HG03095 (cell line): ENCODE measurements around the gene TTC21A.
A peak's percentile ranks its signal among the peaks of the same experiment; 100 is the strongest.

ENCODE experiments used
- ATAC-seq: cut with Tn5 transposase; IDR thresholded peaks from one replicate; pipeline ENCODE4 v1.9.1; 2021; ENCODE audit warnings: moderate library complexity; ENCODE audit not compliant: unreplicated experiment

Gene TTC21A

DNA sequence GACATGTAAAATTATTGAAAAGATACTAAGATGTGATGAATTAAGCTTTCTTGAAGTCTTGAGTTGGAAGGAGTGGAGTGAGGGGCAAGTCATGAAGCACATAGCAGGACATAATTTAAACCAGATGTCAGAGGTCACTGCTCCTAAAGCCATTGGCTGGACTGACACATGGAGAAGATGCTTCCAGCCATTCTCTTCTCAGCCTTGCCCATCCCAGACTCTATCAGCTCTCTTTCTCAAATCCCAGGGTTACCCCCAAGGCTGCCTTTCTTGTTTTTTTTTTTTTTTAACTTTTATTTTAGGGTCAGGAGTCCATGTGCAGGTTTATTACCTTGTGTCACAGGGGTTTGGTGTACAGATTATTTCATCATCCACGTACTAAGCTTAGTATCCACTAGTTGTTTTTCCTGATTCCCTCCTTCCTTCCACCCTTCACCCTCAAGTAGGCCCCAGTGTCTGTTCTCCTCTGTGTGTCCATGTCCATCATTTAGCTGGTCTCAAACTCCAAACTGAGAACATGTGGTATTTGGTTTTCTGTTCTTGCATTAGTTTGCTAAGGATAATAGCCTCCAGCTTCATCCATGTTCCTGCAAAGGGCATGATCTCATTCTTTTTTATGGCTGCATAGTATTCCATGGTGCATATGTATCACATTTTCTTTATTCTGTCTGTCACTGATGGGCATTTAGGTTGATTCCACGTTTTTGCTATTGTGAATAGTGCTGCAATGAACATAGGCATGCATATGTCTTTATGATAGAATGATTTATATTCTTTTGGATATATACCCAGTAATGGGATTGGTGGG is 66.0 kb downstream of the TTC21A start:
- ATAC-seq, result no peak

DNA sequence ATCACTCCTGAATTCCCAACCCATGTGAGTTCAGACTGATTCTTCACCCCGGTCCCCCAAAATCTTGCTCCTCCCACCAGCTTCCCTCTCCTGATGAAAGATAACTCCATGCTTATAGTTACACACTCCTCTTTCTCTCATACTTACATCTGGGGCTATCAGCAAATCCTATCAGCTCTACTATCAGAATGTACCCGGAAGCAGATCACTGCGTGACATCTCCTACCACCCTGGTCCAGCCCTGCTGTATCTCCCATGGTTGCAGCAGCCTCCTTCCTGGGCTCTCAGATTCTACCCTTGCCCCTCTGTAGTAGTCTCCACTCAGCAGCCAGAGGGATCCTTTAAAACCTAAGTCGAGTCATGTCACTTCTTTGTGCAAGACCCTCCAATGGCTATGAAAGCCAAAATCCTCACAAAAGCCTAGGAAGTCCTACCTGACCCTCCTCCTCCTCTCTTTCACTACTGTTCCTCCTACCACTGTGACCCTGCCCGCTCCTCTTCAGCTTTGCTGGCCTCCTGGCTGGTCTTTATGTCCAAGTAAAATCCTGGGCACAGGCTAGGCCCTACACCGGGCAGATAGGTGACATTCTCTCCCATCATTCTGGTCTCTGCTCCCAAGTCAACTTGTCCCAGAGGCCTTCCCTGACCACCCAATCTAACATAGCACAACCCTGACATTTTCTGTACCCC is 68.7 kb downstream of the TTC21A start:
- no peak for ATAC-seq

DNA sequence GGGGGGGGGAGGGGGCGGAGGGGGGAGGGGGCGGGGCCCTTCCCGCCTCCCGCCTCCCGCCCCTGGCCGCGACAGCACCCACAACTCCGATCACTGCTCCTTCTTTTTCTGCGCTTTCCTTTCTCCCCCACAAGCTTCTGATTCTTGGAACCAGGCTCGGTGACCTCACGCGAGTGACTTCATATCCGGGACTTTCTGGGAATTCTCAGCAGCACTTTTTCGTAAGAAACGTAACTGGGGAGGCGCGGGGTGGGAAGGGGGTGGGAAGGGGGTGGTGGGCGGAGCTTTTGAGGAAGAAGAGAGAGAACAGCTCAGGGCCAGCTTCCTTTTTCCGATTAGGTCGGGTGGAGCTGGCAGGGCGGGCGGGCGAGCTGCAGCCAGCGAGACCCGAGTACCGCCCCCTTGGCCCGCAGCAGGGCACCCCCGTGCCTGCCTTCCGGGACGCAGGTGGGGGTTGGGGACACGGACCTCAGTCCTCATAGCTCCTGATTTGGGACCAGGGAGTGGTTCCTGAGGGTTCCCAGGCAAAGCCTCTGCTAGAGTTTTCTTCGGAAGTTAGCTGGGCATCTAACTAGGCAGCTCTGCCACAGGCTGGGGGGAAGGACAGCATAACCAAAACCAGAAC is 70.3 kb downstream of the TTC21A start:
- peak; percentile 32 for ATAC-seq

DNA sequence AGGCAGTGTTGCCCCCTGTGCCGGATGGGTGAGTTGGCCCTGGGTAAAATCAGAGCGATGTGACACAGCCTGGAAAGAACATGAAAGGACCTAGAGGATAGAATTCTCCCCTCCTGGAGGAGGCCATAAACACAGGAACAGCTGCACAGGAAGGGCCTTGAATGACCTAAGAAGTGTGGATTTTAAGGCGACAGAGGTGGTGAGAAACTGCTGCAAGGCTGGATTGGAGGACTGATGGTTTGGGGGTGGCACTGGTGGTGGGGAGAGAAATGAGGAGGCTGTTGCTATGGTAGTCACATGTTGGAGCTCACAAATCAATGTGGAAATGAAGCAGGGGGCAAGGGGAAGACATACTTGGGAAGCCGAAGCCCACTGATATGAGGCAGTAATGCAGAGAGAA is 71.1 kb downstream of the TTC21A start:
- ATAC-seq, result no peak

DNA sequence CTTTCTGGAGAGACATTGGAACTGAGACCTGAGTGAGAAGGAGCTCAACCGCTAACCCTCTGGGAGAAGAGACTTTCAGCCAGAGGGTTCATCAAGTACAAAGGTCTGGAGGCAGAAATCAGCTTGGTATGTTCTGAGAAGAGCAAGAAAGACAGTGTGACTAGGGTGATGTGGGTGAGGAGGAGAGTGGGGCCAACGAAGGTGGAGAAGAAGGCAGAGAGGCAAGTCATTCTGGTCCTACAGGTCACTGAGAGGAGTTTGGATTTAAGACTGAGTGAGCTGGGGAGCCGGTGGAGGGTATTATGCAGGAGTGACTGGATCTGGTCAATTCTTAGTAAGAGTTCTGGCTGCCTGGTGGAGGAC is 72.7 kb downstream of the TTC21A start:
- ATAC-seq, result no peak

DNA sequence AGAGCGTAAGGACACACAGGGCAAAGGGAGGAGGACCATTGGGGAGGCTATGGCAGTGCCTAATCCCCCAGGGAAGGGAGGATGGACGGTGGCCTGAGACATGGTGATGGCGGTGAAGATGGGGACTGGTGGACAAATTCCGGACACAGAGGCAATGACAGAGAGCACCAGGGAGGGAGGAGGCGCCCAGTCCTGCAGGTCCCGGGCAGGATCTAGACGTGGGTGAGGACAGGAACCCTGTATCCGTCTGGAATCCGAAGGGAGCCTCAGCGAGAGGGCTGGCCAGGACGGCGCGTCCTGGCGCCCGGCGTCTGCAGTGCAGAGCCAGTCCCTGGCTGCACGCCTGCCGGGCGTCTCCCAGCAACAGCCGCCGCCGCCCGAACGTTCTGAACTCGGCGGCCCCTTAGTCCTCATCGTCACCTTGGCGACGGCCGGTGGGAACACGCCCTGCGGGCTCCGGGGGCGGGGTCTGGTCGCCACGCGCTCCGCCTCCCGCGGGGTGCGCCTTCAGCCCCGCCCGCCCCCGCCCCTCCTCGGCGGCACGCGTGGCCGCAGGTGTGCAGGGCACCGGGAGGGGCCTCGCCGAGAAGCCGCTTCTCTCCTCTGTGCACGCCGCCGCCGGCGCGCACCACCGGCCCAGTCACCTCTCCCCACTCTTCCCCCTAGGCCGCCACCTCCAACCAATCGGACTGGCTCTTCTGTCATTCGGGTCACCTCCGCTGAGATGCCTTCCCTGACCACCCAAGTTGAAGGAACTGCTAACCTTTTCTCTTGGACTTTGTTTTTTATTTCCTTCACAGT is 73.3 kb downstream of the TTC21A start:
- peak; percentile 90 for ATAC-seq

DNA sequence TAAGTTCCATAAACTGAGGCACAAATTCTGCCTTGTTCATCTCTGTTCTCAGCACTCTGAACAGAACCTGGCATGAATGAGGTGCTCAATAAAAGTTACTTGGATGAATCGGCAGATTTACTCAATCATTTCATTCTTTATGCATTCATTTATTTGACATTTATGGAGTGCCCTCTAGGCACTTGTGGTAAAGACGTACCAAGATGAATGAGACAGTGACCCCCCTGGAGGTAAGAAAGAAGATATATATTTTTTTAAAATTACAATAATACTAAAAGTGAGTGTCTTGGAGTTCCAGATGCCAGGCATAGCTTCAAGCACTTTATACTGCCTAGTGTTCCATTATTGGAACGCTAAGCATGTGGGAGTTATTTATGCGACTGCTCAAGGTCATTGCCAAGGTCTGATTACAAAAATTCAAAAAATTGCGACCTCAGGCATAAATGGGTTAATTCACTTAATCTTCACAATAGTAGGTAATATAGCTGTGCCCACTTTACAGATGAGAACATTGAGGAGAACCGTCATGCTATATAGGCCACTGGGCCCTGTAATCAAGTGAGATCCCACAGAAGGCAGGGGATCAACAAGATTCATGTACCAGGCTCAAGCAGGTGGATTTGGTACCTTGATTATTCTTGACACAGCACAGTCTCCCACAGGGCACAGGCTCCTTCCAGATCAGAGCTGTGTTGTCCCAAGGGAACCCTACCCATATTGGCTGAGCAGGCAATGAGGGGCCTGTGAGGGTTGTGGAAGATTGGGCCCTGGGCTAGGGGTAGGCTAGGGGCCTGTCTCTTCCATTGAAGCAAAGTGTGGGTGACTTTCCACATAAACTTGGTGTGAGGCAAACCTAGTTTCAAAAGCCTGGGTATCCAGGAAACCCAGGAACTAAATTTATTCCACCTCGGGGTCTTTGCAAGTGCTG is 74.2 kb downstream of the TTC21A start:
- ATAC-seq, result no peak

DNA sequence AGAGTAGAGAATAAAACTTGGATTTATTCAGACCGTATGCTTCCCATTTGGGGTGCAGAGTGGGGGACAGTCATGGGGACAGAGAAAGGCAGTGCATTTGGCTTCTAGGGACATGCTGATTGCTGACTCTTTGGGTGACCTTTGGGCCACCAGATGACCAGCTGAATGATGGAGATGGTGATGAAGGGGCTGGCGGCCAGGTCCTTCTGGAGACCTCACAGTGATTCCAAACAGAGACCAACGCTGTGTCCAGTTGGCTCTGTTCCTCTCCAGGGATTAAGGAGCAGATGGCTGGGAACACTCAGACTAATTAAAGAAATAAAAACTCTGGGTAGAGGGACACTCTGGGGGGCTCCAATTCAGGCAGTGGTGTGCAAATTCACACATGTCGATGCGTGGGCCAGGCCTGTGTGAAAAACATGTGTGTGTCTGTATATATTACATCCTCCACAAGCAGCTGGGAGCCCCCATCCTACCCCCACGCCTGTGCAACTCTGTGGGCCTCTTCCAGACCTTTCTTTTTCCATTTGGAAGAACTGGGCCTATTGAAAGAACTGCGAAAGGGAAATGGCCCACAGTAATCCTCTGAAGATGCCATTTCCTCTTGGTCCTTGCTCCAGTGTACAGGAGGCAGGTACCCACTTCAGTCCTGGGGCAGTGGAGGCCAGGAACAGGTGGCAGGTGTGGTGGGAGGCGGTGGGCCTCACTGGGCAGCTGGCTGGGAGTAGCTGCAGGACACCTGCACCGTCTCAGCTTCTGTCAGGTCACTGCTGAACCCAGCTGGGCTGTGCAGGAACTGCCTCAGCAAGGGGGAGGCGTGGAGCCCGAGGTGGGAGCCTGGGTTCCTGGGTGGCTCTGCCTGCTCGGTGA is 76.0 kb downstream of the TTC21A start:
- no peak for ATAC-seq

DNA sequence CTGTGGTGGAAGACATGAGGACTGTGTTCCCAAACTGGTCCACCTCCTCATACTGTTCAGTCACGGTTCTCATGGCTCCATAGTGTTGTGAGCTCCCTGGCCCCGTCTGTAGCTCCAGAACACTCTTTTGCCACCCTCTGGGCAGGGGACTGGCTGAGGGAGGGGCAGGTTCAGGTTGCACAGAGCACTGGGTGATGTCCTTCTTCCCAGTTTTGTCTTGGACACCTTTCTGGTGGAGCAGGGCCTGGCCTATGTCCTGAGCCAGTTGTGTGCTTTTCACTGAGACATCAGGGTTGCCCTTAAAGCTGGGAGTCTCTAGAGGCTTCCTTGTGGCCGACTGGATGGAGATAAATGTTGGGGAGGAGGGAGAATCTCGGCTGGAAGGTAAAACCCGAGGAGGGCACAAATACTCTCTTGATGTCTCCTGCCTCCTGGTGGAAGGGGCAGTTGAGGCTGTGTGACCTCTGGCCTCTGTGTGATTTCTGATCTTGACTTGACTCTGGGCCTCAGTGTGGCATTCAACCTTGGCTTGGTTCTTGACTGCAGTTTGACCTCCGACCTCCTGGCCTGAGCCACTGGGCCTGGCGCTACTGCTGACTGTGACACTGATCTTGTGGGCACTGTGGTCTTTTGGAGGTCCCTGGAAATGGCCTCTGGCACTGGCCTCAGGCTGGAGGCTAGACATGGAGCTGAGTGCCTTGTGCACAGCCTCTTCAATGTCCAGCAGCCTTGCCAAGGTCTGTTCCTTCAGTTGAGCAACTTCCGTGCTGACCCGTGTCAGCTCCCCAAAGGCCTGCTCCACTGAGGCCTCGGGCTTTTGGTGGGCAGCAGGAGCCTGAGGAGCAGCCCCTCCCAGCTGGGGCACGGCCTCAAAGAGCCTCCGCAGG is 76.8 kb downstream of the TTC21A start:
- ATAC-seq, result no peak

DNA sequence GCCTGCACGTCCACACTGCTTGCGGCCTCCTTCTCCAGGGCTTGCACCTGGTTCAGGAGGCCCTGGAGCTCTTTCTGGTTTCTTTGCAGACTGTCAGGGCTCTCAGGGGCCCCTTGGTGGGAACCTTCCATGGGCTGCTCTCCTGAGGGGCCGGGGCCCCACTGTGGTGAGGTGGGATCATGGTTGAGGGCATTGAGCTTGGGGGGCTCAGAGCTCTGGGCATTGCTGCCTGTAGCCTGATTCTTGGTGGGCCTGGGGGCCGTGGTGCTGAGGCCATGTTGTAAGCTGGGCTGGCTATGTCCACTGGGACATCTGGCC is 77.4 kb downstream of the TTC21A start:
- ATAC-seq, result no peak

DNA sequence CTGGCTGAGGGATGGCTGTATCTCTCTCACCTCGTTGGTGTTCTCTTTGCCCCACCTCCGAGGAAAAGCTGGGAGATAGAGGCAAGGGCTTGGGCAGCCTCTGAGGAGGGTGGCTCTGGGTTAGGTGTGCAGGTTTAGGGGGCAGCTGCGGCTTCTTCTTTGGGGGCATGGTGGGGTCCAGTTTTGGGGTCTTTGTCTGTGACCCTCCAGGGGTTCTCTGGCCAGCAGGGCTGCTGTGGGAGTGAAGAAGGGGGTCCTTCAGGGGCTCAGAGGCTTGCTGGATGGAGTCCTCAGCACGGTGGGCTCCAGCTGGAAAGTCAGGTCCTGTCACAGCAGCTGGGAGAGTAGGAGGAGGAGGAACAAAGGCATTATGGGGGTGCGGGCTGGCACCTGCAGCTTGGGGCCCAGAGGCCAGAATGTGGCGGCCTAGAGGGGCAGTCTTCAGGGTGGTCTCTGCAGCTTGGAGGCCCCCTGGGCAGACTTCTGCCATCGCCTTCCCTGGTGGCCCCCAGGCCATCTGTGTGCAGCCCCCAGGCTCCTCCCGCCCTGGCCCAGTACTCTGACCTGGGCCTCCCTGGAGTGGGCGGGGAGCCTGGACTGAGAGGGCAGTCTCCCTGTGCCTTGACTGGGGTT is 78.0 kb downstream of the TTC21A start:
- ATAC-seq, result no peak

DNA sequence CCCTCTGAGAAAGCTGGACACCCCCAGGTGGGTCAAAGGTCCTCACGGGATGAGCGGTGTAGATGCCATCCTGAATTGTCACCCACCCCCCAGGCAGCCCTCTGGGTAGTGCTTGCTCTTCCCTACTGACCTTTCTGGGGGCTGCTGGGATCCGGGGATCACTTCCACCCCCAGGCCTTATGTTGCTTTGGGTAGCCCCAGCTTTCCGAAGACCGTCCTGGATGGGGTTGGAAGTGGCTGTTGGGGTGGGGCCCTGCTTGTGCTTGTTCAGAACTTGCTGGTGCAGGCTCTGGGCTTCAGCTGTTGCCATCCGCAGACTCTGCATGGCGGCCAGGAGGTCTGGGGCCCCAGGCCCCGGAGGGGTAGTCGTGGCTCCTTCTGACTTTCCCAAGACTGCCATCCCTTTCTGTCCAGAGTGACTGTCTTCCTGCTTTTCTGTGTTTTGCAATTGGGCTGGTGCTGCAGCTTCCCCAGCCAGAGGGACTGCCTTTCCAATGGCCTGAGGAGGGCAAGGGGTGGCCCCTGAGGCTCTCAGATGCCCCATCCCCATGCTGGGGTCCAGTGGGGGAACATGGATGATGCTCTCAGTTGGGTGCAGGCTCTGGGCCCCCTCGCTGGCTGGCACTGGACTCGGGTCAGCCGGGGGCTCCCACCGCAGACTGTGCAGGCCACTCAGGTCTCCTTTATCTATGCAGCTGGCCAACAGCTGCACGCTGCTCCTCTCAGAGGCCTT is 78.6 kb downstream of the TTC21A start:
- no peak for ATAC-seq

DNA sequence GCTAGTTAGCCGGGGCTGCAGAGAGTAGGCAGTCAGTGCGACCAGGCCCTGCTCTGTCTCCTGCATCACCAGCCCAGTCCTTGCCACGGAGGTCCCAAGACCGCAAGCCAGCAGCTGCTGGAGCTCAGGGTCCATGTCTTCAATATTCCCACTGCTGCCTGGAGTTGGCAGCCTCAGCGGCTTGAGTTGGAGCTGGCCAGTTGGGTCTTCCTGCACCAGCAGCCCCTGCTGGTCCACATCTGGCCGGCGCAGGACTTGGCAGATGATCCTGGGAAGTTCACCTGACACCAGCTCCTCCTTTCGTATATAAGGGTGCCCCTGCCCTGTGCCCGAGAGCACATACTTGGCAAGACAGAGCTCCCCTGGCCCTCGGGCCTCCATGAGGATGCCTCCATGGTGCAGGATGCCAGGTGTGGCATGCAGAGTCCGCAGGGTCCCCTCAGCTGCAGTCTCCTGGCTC is 79.2 kb downstream of the TTC21A start:
- no peak for ATAC-seq

DNA sequence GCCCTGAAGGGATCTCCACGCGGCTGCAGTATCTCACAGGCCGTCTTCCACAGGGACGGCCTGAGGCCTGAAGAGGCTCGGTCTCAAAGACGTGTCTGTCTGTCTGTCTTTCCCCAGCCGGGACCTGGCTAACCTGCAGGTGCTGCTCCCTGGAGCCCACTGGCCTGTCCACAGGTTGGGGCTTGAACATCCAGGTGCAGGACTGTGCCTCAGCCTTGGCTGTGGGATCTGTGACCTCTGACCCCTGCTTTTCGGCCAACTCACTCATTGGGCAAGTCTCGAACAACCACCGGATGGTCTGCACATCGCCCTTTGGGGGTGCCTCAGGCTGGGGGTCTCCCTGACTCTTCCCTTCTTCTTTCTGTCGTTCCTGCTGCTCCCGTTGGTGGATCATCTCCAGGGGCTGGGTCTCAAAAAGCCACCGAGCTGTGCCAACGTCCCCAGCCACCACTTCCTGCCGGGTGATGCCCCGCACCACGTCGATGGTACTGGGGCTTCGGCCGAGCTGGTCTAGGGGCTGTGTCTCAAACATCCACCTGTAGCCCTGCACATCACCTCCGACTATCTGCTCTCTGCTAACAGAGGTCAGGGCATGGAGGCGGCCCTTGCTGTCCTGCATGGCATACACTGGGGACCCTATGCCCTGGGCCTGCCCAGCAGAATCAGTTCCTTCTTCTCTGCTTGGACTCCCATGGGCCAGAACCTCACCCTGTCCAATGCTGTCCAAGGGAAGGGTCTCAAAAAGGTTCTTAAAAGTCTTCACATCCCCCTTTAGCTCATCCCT is 80.1 kb downstream of the TTC21A start:
- ATAC-seq, result no peak
